Esophagus muscularis mucosa (tissue), 3 donors: ENCODE measurements around the gene BFSP1.

ENCODE experiments used
- POLR2A ChIP-seq: fragments of 450-650 bp; IDR thresholded peaks from one replicate; pipeline ENCODE4 v1.6.1; 2017; ENCODE audit warnings: antibody characterized with exemption, moderate library complexity, mild to moderate bottlenecking, low read depth
- TF ChIP-seq, protein P1 (sequence below), 3 experiments: fragments of 200-600 bp in 2 of 3; fragments of 450-650 bp in 1 of 3; sonication (generic) in 2 of 3; IDR thresholded peaks; one replicate each; pipeline ENCODE4 v1.5.1; 2017 to 2019; ENCODE audit warnings: antibody characterized with exemption in 3 of 3, mild to moderate bottlenecking in 2 of 3, moderate library complexity in 1 of 3

DNA sequence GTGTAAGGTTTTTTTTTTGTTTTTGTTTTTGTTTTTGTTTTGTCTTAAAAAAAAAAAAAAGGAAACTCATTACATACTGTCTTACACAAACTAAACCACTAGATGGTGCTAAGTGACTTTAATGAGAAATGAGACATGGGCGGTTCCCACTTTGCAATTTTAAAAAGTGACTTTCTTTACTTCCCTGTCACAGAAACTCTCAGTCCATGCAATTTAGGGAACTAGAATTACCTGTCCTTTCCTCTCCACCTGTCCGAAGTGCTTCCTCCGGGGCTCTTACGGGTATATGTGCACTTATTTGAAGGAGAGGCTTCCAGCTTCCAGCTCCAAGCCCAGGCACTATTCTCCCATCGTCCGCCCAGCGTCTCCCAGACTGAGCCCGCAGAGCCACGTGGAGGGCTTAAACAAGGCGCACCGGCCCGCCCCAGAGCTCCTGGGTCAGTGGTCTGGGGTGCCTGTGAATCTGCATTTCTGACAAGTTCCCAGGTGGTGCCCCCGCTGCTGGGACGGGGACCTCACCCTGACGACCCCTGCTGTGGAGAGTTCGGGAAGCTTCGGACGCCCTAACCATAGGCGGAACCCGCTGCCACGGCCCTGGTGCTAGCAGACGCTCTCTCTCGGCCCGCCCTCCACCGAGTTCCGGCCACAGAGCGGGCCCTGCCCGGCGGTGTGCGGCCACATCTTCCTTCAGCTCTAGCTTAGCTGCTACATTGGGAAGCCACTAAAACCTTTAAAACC lies 26.1 kb downstream of the BFSP1 start:
- TF ChIP-seq POLR2A, result no peak
- TF ChIP-seq, protein P1, sequence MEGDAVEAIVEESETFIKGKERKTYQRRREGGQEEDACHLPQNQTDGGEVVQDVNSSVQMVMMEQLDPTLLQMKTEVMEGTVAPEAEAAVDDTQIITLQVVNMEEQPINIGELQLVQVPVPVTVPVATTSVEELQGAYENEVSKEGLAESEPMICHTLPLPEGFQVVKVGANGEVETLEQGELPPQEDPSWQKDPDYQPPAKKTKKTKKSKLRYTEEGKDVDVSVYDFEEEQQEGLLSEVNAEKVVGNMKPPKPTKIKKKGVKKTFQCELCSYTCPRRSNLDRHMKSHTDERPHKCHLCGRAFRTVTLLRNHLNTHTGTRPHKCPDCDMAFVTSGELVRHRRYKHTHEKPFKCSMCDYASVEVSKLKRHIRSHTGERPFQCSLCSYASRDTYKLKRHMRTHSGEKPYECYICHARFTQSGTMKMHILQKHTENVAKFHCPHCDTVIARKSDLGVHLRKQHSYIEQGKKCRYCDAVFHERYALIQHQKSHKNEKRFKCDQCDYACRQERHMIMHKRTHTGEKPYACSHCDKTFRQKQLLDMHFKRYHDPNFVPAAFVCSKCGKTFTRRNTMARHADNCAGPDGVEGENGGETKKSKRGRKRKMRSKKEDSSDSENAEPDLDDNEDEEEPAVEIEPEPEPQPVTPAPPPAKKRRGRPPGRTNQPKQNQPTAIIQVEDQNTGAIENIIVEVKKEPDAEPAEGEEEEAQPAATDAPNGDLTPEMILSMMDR (IDR thresholded peaks at IDR 0.05), result peak; percentile 62 to 82 (median 71)
